Nephron progenitor cell (in vitro differentiated cells): ENCODE data around the gene HS6ST2.

ENCODE experiments used
- DNase-seq: peaks from one replicate; pipeline ENCODE4 v3.0.0; 2021
- H3K27ac Mint-ChIP-seq: 2 replicates; pipeline ENCODE4 v1.8.0; 2021; ENCODE audit warnings: mild to moderate bottlenecking, moderate library complexity, mixed read lengths
- H3K27me3 Mint-ChIP-seq: 2 replicates; pipeline ENCODE4 v1.8.0; 2021; ENCODE audit warnings: mild to moderate bottlenecking, low read depth, mixed read lengths; ENCODE audit not compliant: poor library complexity
- H3K36me3 Mint-ChIP-seq: 2 replicates; pipeline ENCODE4 v1.8.0; 2021; ENCODE audit warnings: low read depth, mixed read lengths
- H3K4me1 Mint-ChIP-seq: 2 replicates; pipeline ENCODE4 v1.8.0; 2021; ENCODE audit warnings: mixed read lengths
- H3K4me3 Mint-ChIP-seq: 2 replicates; pipeline ENCODE4 v1.8.0; 2021; ENCODE audit warnings: mild to moderate bottlenecking, moderate library complexity, mixed read lengths
- H3K9me3 Mint-ChIP-seq: 2 replicates; pipeline ENCODE4 v1.8.0; 2021; ENCODE audit warnings: mild to moderate bottlenecking, moderate library complexity, mixed read lengths
- TF ChIP-seq, protein P1 (sequence below): fragments of 200-600 bp; sonication (generic); IDR thresholded peaks from 2 replicates; pipeline ENCODE4 v1.5.0; 2021; ENCODE audit warnings: antibody characterized with exemption

Gene HS6ST2

DNA sequence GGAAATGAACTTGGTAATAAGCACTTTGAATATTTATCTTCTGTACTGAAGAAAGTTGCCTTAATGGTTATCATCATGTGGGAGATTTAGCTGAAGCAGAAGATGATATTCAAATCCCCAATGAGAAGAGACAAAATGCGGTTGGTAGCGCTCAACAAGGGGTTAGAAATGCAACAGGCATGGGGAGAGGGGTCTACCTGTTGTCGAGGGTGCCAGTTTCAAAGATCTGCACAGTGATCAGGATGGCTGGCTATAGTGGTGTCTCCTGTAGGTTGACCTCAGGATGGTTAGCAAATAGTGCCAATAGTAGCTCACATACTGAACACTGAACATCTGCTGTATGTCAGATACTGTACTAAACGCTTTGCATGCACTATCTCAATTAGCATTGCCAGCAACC, 7.0 kb upstream of the HS6ST2 start:
- H3K27me3 Mint-ChIP-seq = peaks cover 15% of the 10 kb centered on the region
- no peaks in the 10 kb centered on the region for H3K9me3 Mint-ChIP-seq
- no peak overlapping the region for H3K27ac Mint-ChIP-seq
- H3K36me3 Mint-ChIP-seq = no peaks in the 10 kb centered on the region
- no peak overlapping the region for H3K4me3 Mint-ChIP-seq
- TF ChIP-seq, protein P1, sequence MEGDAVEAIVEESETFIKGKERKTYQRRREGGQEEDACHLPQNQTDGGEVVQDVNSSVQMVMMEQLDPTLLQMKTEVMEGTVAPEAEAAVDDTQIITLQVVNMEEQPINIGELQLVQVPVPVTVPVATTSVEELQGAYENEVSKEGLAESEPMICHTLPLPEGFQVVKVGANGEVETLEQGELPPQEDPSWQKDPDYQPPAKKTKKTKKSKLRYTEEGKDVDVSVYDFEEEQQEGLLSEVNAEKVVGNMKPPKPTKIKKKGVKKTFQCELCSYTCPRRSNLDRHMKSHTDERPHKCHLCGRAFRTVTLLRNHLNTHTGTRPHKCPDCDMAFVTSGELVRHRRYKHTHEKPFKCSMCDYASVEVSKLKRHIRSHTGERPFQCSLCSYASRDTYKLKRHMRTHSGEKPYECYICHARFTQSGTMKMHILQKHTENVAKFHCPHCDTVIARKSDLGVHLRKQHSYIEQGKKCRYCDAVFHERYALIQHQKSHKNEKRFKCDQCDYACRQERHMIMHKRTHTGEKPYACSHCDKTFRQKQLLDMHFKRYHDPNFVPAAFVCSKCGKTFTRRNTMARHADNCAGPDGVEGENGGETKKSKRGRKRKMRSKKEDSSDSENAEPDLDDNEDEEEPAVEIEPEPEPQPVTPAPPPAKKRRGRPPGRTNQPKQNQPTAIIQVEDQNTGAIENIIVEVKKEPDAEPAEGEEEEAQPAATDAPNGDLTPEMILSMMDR = no peak
- DNase-seq = no peak
- H3K4me1 Mint-ChIP-seq = peaks cover 59% of the 10 kb centered on the region

DNA sequence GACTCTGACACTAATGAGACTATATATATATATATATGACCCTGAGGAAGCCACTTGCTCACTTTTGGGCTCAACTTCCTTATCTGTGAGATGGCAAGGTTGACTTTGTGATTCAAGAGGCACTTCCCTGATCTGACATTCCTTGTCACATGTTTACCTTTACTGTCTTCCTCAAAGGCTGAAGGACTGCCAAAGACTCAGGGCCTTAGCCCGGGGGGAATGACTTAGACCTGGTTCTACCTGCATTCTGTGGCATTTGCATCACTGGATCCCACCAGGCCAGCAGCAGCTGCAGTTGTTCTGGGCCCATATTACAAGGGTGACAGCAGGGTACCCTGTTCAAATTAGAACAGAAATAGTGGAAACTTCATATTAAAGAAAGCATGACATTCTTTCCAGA, 3.1 kb upstream of the HS6ST2 start:
- DNase-seq = no peak
- TF ChIP-seq, protein P1 = no peak
- Mint-ChIP-seq H3K27ac (no peak overlapping the region), H3K9me3 (no peaks in the 10 kb centered on the region), H3K4me3 (no peak overlapping the region), H3K36me3 (no peaks in the 10 kb centered on the region), H3K4me1 (peaks cover 43% of the 10 kb centered on the region), H3K27me3 (peaks cover 43% of the 10 kb centered on the region)

DNA sequence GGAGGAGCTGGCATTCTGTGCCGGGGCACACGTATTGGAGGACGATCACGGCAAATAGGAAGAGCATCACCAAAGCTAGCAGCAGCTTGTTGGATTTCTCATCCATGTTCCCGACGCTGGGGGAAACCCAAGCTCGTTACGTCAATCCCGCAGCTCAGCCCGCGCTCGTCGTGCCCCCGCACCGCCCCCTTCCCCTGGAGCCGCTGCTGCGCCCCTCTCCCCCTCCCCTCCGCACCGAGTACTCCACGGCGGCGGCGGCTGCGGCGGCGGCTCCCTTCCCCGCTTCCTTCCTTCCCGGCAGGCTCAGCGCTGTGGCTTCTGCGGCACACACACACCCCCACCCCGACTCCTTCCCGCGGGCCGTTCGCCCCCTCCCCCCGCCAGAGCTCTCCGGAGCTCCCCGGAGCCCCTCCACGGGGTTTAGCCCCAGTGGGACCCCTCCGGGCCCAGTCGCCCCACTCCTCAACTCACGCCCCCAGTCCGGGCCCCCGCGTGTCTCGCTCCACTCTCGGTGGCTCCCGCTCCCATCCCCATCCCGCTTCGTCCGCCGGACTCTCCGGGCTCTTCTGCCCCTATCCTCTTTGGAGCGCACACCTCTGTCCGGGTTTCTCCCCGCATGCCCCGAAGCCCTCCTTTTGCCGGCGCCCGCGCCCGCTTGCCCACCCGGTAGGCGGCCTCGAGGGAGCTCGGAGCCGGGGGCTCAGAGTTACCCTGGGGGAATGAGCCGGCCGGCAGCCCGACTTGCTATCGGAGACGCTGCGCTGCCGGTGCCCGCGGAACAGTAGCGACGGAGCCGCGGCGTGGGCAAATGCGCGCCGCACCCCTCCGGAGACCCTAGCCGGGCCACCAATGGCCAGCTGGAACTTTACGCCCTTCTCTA, 978 bp downstream of the HS6ST2 start:
- DNase-seq = peak; percentile 82
- no peak overlapping the region for H3K27ac Mint-ChIP-seq
- H3K4me1 Mint-ChIP-seq = peaks cover 61% of the 10 kb centered on the region
- TF ChIP-seq, protein P1 = no peak
- no peaks in the 10 kb centered on the region for H3K9me3 Mint-ChIP-seq
- peak overlapping the region; percentile 89 for H3K4me3 Mint-ChIP-seq
- H3K36me3 Mint-ChIP-seq = peaks cover 6% of the 10 kb centered on the region
- peaks cover 57% of the 10 kb centered on the region for H3K27me3 Mint-ChIP-seq

DNA sequence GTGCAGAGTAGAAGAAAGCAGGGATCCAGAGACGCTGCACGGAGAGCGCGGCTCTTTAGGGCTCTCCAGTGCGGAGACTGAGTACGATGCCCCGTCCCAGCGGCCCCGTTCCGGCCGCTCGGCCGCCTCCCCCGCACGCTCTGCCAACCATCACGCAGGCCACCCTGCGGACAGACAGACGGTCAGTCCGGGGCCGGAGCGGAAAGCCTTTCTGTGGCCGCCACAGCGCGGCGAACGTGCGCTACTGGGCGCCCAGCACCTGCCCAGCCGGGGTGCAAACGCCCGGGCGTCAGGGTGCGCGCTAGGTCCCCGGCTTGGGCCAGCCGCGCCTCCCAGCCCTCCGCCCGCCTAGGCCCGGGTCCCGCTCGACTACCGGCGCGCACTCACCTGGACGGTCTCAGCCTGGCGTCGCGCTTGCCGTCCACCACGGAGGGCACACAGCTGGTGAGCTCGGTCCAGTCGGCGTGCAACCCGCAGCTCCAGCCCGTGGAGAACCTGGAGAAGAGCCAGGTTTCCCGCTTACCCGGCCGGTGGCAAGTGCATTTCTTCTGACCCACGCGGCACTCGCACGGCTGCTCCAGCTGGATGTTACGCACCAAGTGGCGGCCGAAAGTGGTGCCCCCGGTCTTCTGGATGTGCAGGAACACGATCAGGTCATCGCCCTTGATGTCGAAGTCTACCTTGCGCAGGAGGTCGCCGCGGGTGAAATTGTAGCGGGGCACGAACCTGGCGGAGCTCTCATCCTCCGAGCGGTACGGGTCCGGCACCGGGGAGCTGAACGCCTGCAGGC, 1.8 kb downstream of the HS6ST2 start:
- Mint-ChIP-seq H3K27ac (no peak overlapping the region), H3K36me3 (peaks cover 6% of the 10 kb centered on the region), H3K4me1 (peaks cover 60% of the 10 kb centered on the region), H3K9me3 (no peaks in the 10 kb centered on the region), H3K4me3 (peak overlapping the region; percentile 89), H3K27me3 (peaks cover 55% of the 10 kb centered on the region)
- DNase-seq = peak; percentile 58
- TF ChIP-seq, protein P1 = no peak

DNA sequence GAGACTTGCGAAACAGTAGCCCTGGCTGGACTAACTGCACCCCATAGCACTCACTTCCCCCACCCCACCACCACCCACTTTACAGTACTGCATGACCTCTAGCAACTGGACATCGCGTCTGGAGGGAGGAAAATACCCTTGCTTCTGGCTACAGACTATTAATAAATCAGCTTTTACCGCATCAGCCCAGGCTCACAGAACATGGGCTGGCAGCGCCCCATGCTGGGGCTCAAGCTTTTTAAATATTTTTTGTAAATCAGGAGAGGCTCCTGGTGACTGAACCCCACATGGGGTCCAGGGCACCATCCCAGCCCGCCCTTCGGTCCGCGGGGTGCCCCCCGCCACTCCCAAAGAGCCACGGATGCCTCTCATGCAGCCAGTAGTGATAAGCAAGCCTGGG, 2.7 kb downstream of the HS6ST2 start:
- Mint-ChIP-seq H3K4me3 (peak overlapping the region; percentile 89), H3K9me3 (no peaks in the 10 kb centered on the region), H3K27ac (no peak overlapping the region), H3K4me1 (peaks cover 51% of the 10 kb centered on the region), H3K36me3 (peaks cover 11% of the 10 kb centered on the region), H3K27me3 (peaks cover 53% of the 10 kb centered on the region)
- TF ChIP-seq, protein P1 = no peak
- no peak for DNase-seq
